ENCODE data around the gene HNRNPA1. TPM values are rescaled to one million over a fixed set of nuclear protein-coding genes. Genes with fewer than 3 reads are reported as not detected.
"Not testable (repeated sequence)": the region's sequence is repeated elsewhere in the genome, so short reads cannot be mapped to it uniquely, and the experiment has no call there.

HNRNPA1 gene
- total RNA-seq, 2 experiments from 2014 or later, result 713 to 2,128 TPM

GRCh38 chr12:54282949-54283593, 2.5 kb downstream of the HNRNPA1 start:
- peaks cover 56% of the 10 kb centered on the region for H4K20me1 ChIP-seq (ENCODE audit: insufficient read depth, low read length)
- no peak for DNase-seq (ENCODE audit: low spot score)
- H3K36me3 ChIP-seq (ENCODE audit: insufficient read depth, low read length), result peaks cover 89% of the 10 kb centered on the region
- H3K4me3 ChIP-seq (ENCODE audit: low read depth, low read length, poor library complexity, severe bottlenecking), result peak overlapping the region; percentile 89
- no peak overlapping the region for H2AFZ ChIP-seq (ENCODE audit: low read length)
- ChIA-PET POLR2A (interaction anchor here (0.6 to 1.2 kb wide), 3 partner anchors 16 to 79 kb away, joined by 3 to 4 read pairs (median 3); no protein-coding TSS in a partner anchor), CTCF (ENCODE audit: unreplicated experiment) (no interaction called here)
- peak overlapping the region; percentile 70 for H3K4me2 ChIP-seq (ENCODE audit: low read length)
- intact Hi-C loops (cut with micrococcal nuclease; ENCODE audit: unreplicated experiment), result no loop called here
- no peaks in the 10 kb centered on the region for H3K9me3 ChIP-seq (ENCODE audit: low read length)
- no TSS peak for BruUV-seq (replicated peaks)
- H3K9me2 ChIP-seq (ENCODE audit: insufficient read depth, low read length), result no peaks in the 10 kb centered on the region
- peaks cover 61% of the 10 kb centered on the region for H3K79me2 ChIP-seq (ENCODE audit: insufficient read depth, low read depth, low read length)
- peak overlapping the region; percentile 85 for H3K27ac ChIP-seq (ENCODE audit: low read depth, low read length, poor library complexity, severe bottlenecking)
- TF ChIP-seq EZH2phosphoT487 (IDR thresholded peaks at IDR 0.05; ENCODE audit: borderline replicate concordance, low read depth, low read length) (no peak), CTCF (conservative IDR thresholded peaks at IDR 0.05; ENCODE audit: low read length) (no peak)
- peaks cover 54% of the 10 kb centered on the region for H3K4me1 ChIP-seq (ENCODE audit: insufficient read depth, low read length, poor library complexity, severe bottlenecking)

DNA sequence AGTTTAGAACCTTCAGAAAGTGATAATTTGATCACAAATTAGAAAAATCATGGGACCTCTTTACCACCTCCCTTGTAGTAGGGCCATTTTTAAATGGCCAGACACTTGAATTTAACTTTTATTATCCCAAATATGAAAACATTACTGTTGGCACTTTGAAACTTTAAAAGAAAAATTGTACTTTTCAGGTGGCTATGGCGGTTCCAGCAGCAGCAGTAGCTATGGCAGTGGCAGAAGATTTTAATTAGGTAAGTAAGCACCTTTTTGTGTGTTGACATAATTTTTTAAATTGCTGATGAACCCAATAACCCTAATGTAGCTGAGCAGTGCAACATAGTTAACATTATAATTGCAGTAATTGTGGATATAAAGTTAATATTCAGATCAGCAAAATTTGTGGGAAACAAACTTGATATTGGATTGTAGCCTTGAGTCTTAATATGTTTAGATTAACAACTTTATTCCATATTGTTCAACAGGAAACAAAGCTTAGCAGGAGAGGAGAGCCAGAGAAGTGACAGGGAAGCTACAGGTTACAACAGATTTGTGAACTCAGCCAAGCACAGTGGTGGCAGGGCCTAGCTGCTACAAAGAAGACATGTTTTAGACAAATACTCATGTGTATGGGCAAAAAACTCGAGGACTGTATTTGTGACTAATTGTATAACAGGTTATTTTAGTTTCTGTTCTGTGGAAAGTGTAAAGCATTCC, 3.7 kb downstream of the HNRNPA1 start:
- TSS peak; percentile 57 for BruUV-seq (replicated peaks)
- peak overlapping the region; percentile 89 for H3K4me3 ChIP-seq (ENCODE audit: low read depth, low read length, poor library complexity, severe bottlenecking)
- POLR2A ChIA-PET, result interaction anchor here (0.8 to 1.2 kb wide), 4 partner anchors 15 to 267 kb away, joined by 3 read pairs; no protein-coding TSS in a partner anchor

DNA sequence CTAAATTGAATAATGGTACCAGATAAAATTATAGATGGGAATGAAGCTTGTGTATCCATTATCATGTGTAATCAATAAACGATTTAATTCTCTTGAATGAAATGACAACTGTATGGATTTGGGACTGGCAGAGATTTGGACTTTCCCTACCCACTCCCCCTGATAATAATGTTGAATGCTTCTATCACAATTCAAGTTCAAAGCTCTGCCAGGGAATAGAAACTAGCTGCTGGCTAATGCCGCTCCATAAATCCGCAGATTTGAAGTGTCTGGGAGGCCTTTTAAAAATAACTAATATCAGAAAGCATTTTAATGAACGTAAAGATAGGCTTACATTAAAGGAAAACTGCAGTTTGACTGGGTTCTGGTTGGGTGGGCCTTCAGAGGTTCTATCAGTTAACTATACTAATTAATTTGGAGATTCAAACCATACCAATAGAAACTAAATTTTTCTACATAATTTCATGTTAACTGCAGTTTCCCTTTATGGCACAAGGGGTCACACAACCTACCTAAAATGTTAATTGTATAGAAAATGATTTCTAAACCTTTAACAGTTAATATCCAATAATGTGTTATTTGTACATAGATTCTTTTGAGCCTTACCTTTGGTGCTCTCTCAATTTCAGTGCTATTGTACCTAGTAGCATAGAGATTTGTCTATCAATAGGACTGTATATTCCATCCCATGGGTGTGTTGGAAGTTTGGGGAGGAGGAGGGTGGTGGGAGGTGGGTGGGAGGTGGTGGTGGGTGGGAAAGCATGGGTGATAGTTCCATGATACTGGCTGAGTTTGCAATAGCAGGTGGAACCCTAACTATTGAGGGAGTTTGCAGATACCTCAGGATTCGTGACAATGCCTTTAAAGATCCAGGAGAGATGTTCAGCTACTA, 4.9 kb downstream of the HNRNPA1 start:
- peak; percentile 69 for TF ChIP-seq CTCF (conservative IDR thresholded peaks at IDR 0.05; ENCODE audit: low read length)
- no peak for TF ChIP-seq EZH2phosphoT487 (IDR thresholded peaks at IDR 0.05; ENCODE audit: borderline replicate concordance, low read depth, low read length)
- ChIA-PET POLR2A (no interaction called here), CTCF (ENCODE audit: unreplicated experiment) (no interaction called here)
- Histone ChIP-seq H3K27ac (ENCODE audit: low read depth, low read length, poor library complexity, severe bottlenecking) (peak overlapping the region; percentile 16), H3K4me2 (ENCODE audit: low read length) (peak overlapping the region; percentile 70), H2AFZ (ENCODE audit: low read length) (no peak overlapping the region), H3K4me1 (ENCODE audit: insufficient read depth, low read length, poor library complexity, severe bottlenecking) (peaks cover 52% of the 10 kb centered on the region), H3K9me3 (ENCODE audit: low read length) (no peaks in the 10 kb centered on the region), H3K36me3 (ENCODE audit: insufficient read depth, low read length) (peaks cover 80% of the 10 kb centered on the region), H4K20me1 (ENCODE audit: insufficient read depth, low read length) (peaks cover 50% of the 10 kb centered on the region), H3K79me2 (ENCODE audit: insufficient read depth, low read depth, low read length) (peaks cover 45% of the 10 kb centered on the region), H3K4me3 (ENCODE audit: low read depth, low read length, poor library complexity, severe bottlenecking) (peak overlapping the region; percentile 36), H3K9me2 (ENCODE audit: insufficient read depth, low read length) (no peaks in the 10 kb centered on the region)
- DNase-seq (ENCODE audit: low spot score), result no peak
- BruUV-seq (replicated peaks), result no TSS peak
- intact Hi-C loops (cut with micrococcal nuclease; ENCODE audit: unreplicated experiment), result loop anchor here (2.0 kb wide), 1 partner anchor 73 kb away; no protein-coding TSS in a partner anchor

More for the DNA sequence above, 3.7 kb downstream of the HNRNPA1 start:
- H4K20me1 ChIP-seq (ENCODE audit: insufficient read depth, low read length), result peaks cover 50% of the 10 kb centered on the region
- H3K27ac ChIP-seq (ENCODE audit: low read depth, low read length, poor library complexity, severe bottlenecking); intact Hi-C loops (cut with micrococcal nuclease; ENCODE audit: unreplicated experiment); CTCF ChIA-PET (ENCODE audit: unreplicated experiment); H2AFZ ChIP-seq (ENCODE audit: low read length); H3K9me3 ChIP-seq (ENCODE audit: low read length); DNase-seq (ENCODE audit: low spot score); H3K9me2 ChIP-seq (ENCODE audit: insufficient read depth, low read length): not testable (repeated sequence)
- peaks cover 52% of the 10 kb centered on the region for H3K4me1 ChIP-seq (ENCODE audit: insufficient read depth, low read length, poor library complexity, severe bottlenecking)
- peaks cover 83% of the 10 kb centered on the region for H3K36me3 ChIP-seq (ENCODE audit: insufficient read depth, low read length)
- H3K4me2 ChIP-seq (ENCODE audit: low read length), result peak overlapping the region; percentile 70
- H3K79me2 ChIP-seq (ENCODE audit: insufficient read depth, low read depth, low read length), result peaks cover 49% of the 10 kb centered on the region

Data from OCI-LY7 (cell line).